ENCODE measurements around the gene IFRD2. TPM values are rescaled to one million over a fixed set of nuclear protein-coding genes. Genes with fewer than 3 reads are reported as not detected.
"Not testable (repeated sequence)": the region's sequence is repeated elsewhere in the genome, so short reads cannot be mapped to it uniquely, and the experiment has no call there.

IFRD2 gene
- total RNA-seq, 6 experiments from 2014 or later: 71.2 to 102 (median 74.6) TPM

- peak; percentile 82 for DNase-seq
- Mint-ChIP-seq H3K4me1 (ENCODE audit: low read depth) (peaks cover 58% of the 10 kb centered on the region), H3K27ac (peak overlapping the region; percentile 90), H3K9me3 (no peaks in the 10 kb centered on the region), H3K4me3 (peak overlapping the region; percentile 12; the same call in 1 of the 2 replicates), H3K36me3 (ENCODE audit: low read depth) (no peaks in the 10 kb centered on the region), H3K27me3 (ENCODE audit: insufficient read depth) (peaks cover 12% of the 10 kb centered on the region)
- peak; percentile 20 for TF ChIP-seq CTCF (IDR thresholded peaks at IDR 0.05)
These were observed 27.8 kb downstream of the IFRD2 start for GRCh38 chr3:50264383-50264963.

- H3K9me3 Mint-ChIP-seq: no peaks in the 10 kb centered on the region
- peak overlapping the region; percentile 12; the same call in 1 of the 2 replicates for H3K4me3 Mint-ChIP-seq
- H3K27me3 Mint-ChIP-seq (ENCODE audit: insufficient read depth): peaks cover 12% of the 10 kb centered on the region
- peaks cover 52% of the 10 kb centered on the region for H3K4me1 Mint-ChIP-seq (ENCODE audit: low read depth)
- peak overlapping the region; percentile 90 for H3K27ac Mint-ChIP-seq
- no peak for DNase-seq
- H3K36me3 Mint-ChIP-seq (ENCODE audit: low read depth): no peaks in the 10 kb centered on the region
- no peak for TF ChIP-seq CTCF (IDR thresholded peaks at IDR 0.05)
These were observed 28.5 kb downstream of the IFRD2 start for GRCh38 chr3:50263478-50264382.

- peak overlapping the region; percentile 90 for H3K27ac Mint-ChIP-seq
These were observed 29.5 kb downstream of the IFRD2 start for GRCh38 chr3:50262778-50263177.

GRCh38 chr3:50262200-50262599 lies 30.0 kb downstream of the IFRD2 start:
- H3K9me3 Mint-ChIP-seq; H3K36me3 Mint-ChIP-seq (ENCODE audit: low read depth); H3K27me3 Mint-ChIP-seq (ENCODE audit: insufficient read depth); DNase-seq; H3K4me3 Mint-ChIP-seq: not testable (repeated sequence)
- H3K27ac Mint-ChIP-seq: peak overlapping the region; percentile 90
- peaks cover 37% of the 10 kb centered on the region for H3K4me1 Mint-ChIP-seq (ENCODE audit: low read depth)

More at GRCh38 chr3:50262778-50263177, 29.5 kb downstream of the IFRD2 start:
- TF ChIP-seq CTCF (IDR thresholded peaks at IDR 0.05): no peak
- peaks cover 8% of the 10 kb centered on the region for H3K27me3 Mint-ChIP-seq (ENCODE audit: insufficient read depth)
- no peak for DNase-seq
- no peak overlapping the region for H3K4me3 Mint-ChIP-seq
- no peaks in the 10 kb centered on the region for H3K9me3 Mint-ChIP-seq
- H3K4me1 Mint-ChIP-seq (ENCODE audit: low read depth): peaks cover 43% of the 10 kb centered on the region
- H3K36me3 Mint-ChIP-seq (ENCODE audit: low read depth): no peaks in the 10 kb centered on the region

GRCh38 chr3:50261505-50261904 lies 30.7 kb downstream of the IFRD2 start:
- Mint-ChIP-seq H3K4me1 (ENCODE audit: low read depth) (peaks cover 37% of the 10 kb centered on the region), H3K4me3 (no peak overlapping the region), H3K27me3 (ENCODE audit: insufficient read depth) (peaks cover 7% of the 10 kb centered on the region), H3K36me3 (ENCODE audit: low read depth) (peaks cover 5% of the 10 kb centered on the region), H3K9me3 (no peaks in the 10 kb centered on the region), H3K27ac (peak overlapping the region; percentile 54)
- no peak for TF ChIP-seq CTCF (IDR thresholded peaks at IDR 0.05)
- DNase-seq: no peak

- Mint-ChIP-seq H3K27ac (peak overlapping the region; percentile 54), H3K36me3 (ENCODE audit: low read depth) (peaks cover 5% of the 10 kb centered on the region), H3K4me3 (no peak overlapping the region), H3K27me3 (ENCODE audit: insufficient read depth) (peaks cover 6% of the 10 kb centered on the region), H3K9me3 (no peaks in the 10 kb centered on the region), H3K4me1 (ENCODE audit: low read depth) (peaks cover 35% of the 10 kb centered on the region)
- TF ChIP-seq CTCF (IDR thresholded peaks at IDR 0.05): no peak
- no peak for DNase-seq
These were observed 31.2 kb downstream of the IFRD2 start for GRCh38 chr3:50260942-50261441.
